Activated CD4-positive, alpha-beta T cell treated with anti-CD3 and anti-CD28 coated beads for 36 hours (primary cell): ENCODE measurements around the gene CDC37. TPM values are rescaled to one million over a fixed set of nuclear protein-coding genes. Genes with fewer than 3 reads are reported as not detected.

ENCODE experiments used
- ATAC-seq: fragments of 200-7000 bp; cut with Tn5 transposase; one replicate; pipeline ENCODE4 v1.10.0; 2021; ENCODE audit warnings: mild to moderate bottlenecking, moderate library complexity
- CTCF ChIA-PET: fragments of 350-600 bp; sonication (Branson Sonifier 250); formaldehyde crosslinking; loops from one replicate; lab custom pipeline; 2021; ENCODE audit warnings: antibody characterized with exemption; lab: Charles Lee
- POLR2A ChIA-PET: fragments of 350-600 bp; sonication (Branson Sonifier 250); formaldehyde crosslinking; loops from one replicate; lab custom pipeline; 2021; ENCODE audit warnings: antibody characterized with exemption, inconsistent platforms; lab: Charles Lee
- DNase-seq: peaks from one replicate; pipeline ENCODE4 v3.0.0-alpha.2; 2020
- H3K27ac Mint-ChIP-seq: one replicate; pipeline ENCODE4 v1.8.0; 2021; ENCODE audit warnings: mixed read lengths
- H3K27me3 Mint-ChIP-seq: one replicate; pipeline ENCODE4 v1.8.0; 2021; ENCODE audit warnings: mixed read lengths
- H3K36me3 Mint-ChIP-seq: one replicate; pipeline ENCODE4 v1.8.0; 2021; ENCODE audit warnings: low read depth, mixed read lengths
- H3K4me1 Mint-ChIP-seq: one replicate; pipeline ENCODE4 v1.8.0; 2021; ENCODE audit warnings: mixed read lengths
- H3K4me3 Mint-ChIP-seq: one replicate; pipeline ENCODE4 v1.8.0; 2021; ENCODE audit warnings: mild to moderate bottlenecking, moderate library complexity, mixed read lengths
- H3K9me3 Mint-ChIP-seq: one replicate; pipeline ENCODE4 v1.8.0; 2021; ENCODE audit warnings: low read depth, mixed read lengths
- intact Hi-C, 2 experiments: fragments of 100-400 bp; cut with DNase I in 1 of 2; cut with micrococcal nuclease in 1 of 2; formaldehyde crosslinking; loops; one replicate each; pipeline versions ENCODE4 v1.14.2 to v1.15.1; 2022 to 2024; cut with DNase I, micrococcal nuclease
- total RNA-seq, 2 experiments: library from RNA; stranded (reverse); gene quantifications; one replicate each; pipeline ENCODE4 v1.2.3, GENCODE V29; 2021

Gene CDC37
- total RNA-seq, 2 experiments from 2014 or later, result 178 to 190 TPM

- CTCF ChIA-PET, result interaction anchor here (0.6 to 4.0 kb wide), 6 partner anchors 10 to 160 kb away, joined by 3 to 42 read pairs (median 4); partner anchors contain the start of gene CDC37
- no peaks in the 10 kb centered on the region for H3K9me3 Mint-ChIP-seq
- DNase-seq (no peak), ATAC-seq (no peak)
- H3K4me3 Mint-ChIP-seq, result peak overlapping the region; percentile 53
- H3K27me3 Mint-ChIP-seq, result peaks cover 42% of the 10 kb centered on the region
- POLR2A ChIA-PET, result no interaction called here
- H3K27ac Mint-ChIP-seq, result peak overlapping the region; percentile 20
- no peaks in the 10 kb centered on the region for H3K36me3 Mint-ChIP-seq
- H3K4me1 Mint-ChIP-seq, result peaks cover 46% of the 10 kb centered on the region
- intact Hi-C loops, result no loop called here
Observed at GRCh38 chr19:10430505-10431253, 27.3 kb upstream of the CDC37 start.

- no peak overlapping the region for H3K4me3 Mint-ChIP-seq
- CTCF ChIA-PET, result interaction anchor here (1.0 to 6.3 kb wide), 9 partner anchors 12 to 169 kb away, joined by 3 to 43 read pairs (median 6); partner anchors contain the start of gene CDC37
- H3K9me3 Mint-ChIP-seq, result no peaks in the 10 kb centered on the region
- no peak for ATAC-seq
- no peak for DNase-seq
- no peaks in the 10 kb centered on the region for H3K36me3 Mint-ChIP-seq
- POLR2A ChIA-PET, result interaction anchor here (1.2 kb wide), 1 partner anchor 49 kb away, joined by 7 read pairs; no protein-coding TSS in a partner anchor
- H3K27ac Mint-ChIP-seq, result no peak overlapping the region
- H3K27me3 Mint-ChIP-seq, result peaks cover 40% of the 10 kb centered on the region
- intact Hi-C loops, result no loop called here
- H3K4me1 Mint-ChIP-seq, result peaks cover 62% of the 10 kb centered on the region
Observed at GRCh38 chr19:10428996-10429381, 25.6 kb upstream of the CDC37 start.

- Mint-ChIP-seq H3K27ac (peak overlapping the region; percentile 1), H3K36me3 (no peaks in the 10 kb centered on the region), H3K4me1 (peaks cover 66% of the 10 kb centered on the region), H3K27me3 (peaks cover 51% of the 10 kb centered on the region), H3K4me3 (no peak overlapping the region), H3K9me3 (no peaks in the 10 kb centered on the region)
- CTCF ChIA-PET, result interaction anchor here (0.6 to 6.3 kb wide), 8 partner anchors 9 to 317 kb away, joined by 3 to 43 read pairs (median 6); partner anchors contain the start of gene CDC37
- POLR2A ChIA-PET, result no interaction called here
- ATAC-seq (no peak), DNase-seq (no peak)
- intact Hi-C loops, result no loop called here
Observed at GRCh38 chr19:10427169-10427568, 23.8 kb upstream of the CDC37 start.

GRCh38 chr19:10424011-10424637 is 20.8 kb upstream of the CDC37 start:
- Mint-ChIP-seq H3K4me1 (peaks cover 72% of the 10 kb centered on the region), H3K4me3 (peak overlapping the region; percentile 47), H3K27me3 (peaks cover 53% of the 10 kb centered on the region), H3K9me3 (no peaks in the 10 kb centered on the region), H3K36me3 (no peaks in the 10 kb centered on the region), H3K27ac (no peak overlapping the region)
- peak; percentile 85 for DNase-seq
- CTCF ChIA-PET, result interaction anchor here (0.7 to 6.3 kb wide), 11 partner anchors 11 to 164 kb away, joined by 3 to 43 read pairs (median 4); partner anchors contain the start of gene CDC37
- peak; percentile 31 for ATAC-seq
- intact Hi-C loops, result loop anchor here (1.0 to 2.0 kb wide), 2 partner anchors 15 to 20 kb away; no protein-coding TSS in a partner anchor
- POLR2A ChIA-PET, result interaction anchor here (0.6 kb wide), 1 partner anchor 143 kb away, joined by 4 read pairs; no protein-coding TSS in a partner anchor

- no peak for DNase-seq
- Mint-ChIP-seq H3K27ac (no peak overlapping the region), H3K9me3 (no peaks in the 10 kb centered on the region), H3K27me3 (peaks cover 52% of the 10 kb centered on the region), H3K4me1 (peaks cover 69% of the 10 kb centered on the region), H3K4me3 (no peak overlapping the region), H3K36me3 (no peaks in the 10 kb centered on the region)
- ChIA-PET CTCF (interaction anchor here (1.1 to 6.3 kb wide), 5 partner anchors 10 to 18 kb away, joined by 3 to 43 read pairs (median 9); partner anchors contain the start of gene CDC37), POLR2A (no interaction called here)
- no peak for ATAC-seq
- intact Hi-C loops, result no loop called here
Observed at GRCh38 chr19:10422846-10423245, 19.5 kb upstream of the CDC37 start.

GRCh38 chr19:10422046-10422461 is 18.7 kb upstream of the CDC37 start:
- no peak for DNase-seq
- POLR2A ChIA-PET, result interaction anchor here (0.6 to 1.2 kb wide), 2 partner anchors 19 to 29 kb away, joined by 3 read pairs; partner anchors contain the start of gene CDC37

GRCh38 chr19:10421240-10422045 is 18.1 kb upstream of the CDC37 start:
- Mint-ChIP-seq H3K27me3 (peaks cover 57% of the 10 kb centered on the region), H3K4me3 (peak overlapping the region; percentile 8), H3K9me3 (no peaks in the 10 kb centered on the region), H3K36me3 (no peaks in the 10 kb centered on the region), H3K4me1 (peaks cover 65% of the 10 kb centered on the region), H3K27ac (peak overlapping the region; percentile 2)
- intact Hi-C loops, result no loop called here
- DNase-seq (peak; percentile 59), ATAC-seq (no peak)
- ChIA-PET POLR2A (interaction anchor here (0.6 to 1.2 kb wide), 2 partner anchors 18 to 29 kb away, joined by 3 read pairs; partner anchors contain the start of gene CDC37), CTCF (interaction anchor here (0.6 to 2.3 kb wide), 9 partner anchors 9 to 141 kb away, joined by 3 to 9 read pairs (median 5); no protein-coding TSS in a partner anchor)

More at GRCh38 chr19:10422046-10422461, 18.7 kb upstream of the CDC37 start:
- H3K4me1 Mint-ChIP-seq, result peaks cover 63% of the 10 kb centered on the region
- intact Hi-C loops, result no loop called here
- peak overlapping the region; percentile 2 for H3K27ac Mint-ChIP-seq
- H3K27me3 Mint-ChIP-seq, result peaks cover 52% of the 10 kb centered on the region
- no peak for ATAC-seq
- CTCF ChIA-PET, result interaction anchor here (0.6 to 4.4 kb wide), 8 partner anchors 9 to 140 kb away, joined by 3 to 38 read pairs (median 6); no protein-coding TSS in a partner anchor
- H3K4me3 Mint-ChIP-seq, result peak overlapping the region; percentile 8
- H3K36me3 Mint-ChIP-seq, result no peaks in the 10 kb centered on the region
- H3K9me3 Mint-ChIP-seq, result no peaks in the 10 kb centered on the region

GRCh38 chr19:10420444-10421239 is 17.3 kb upstream of the CDC37 start, which contains the start of gene PDE4A:
Gene PDE4A, plus strand, starts transcription at chr19:10420538. Its CDS starts 227 bp downstream, at chr19:10420765.
- no peaks in the 10 kb centered on the region for H3K36me3 Mint-ChIP-seq
- POLR2A ChIA-PET, result no interaction called here
- intact Hi-C loops, result no loop called here
- peaks cover 68% of the 10 kb centered on the region for H3K4me1 Mint-ChIP-seq
- peak within 1 kb of the TSS; percentile 38 for H3K27ac Mint-ChIP-seq
- DNase-seq (peak; percentile 83), ATAC-seq (no peak)
- H3K9me3 Mint-ChIP-seq, result no peaks in the 10 kb centered on the region
- CTCF ChIA-PET, result interaction anchor here (0.7 to 2.3 kb wide), 7 partner anchors 8 to 129 kb away, joined by 3 to 9 read pairs (median 5); no protein-coding TSS in a partner anchor
- H3K4me3 Mint-ChIP-seq, result peak within 1 kb of the TSS; percentile 64
- peaks cover 53% of the 10 kb centered on the region for H3K27me3 Mint-ChIP-seq

GRCh38 chr19:10419646-10420443 is 16.5 kb upstream of the CDC37 start:
- POLR2A ChIA-PET, result no interaction called here
- intact Hi-C loops, result loop anchor here in 1 of 2 experiments (5.0 kb wide), 1 partner anchor 147 kb away; the partner anchor contains the start of genes CDKN2D and KRI1

More at GRCh38 chr19:10419646-10420443, 16.5 kb upstream of the CDC37 start:
- H3K9me3 Mint-ChIP-seq, result no peaks in the 10 kb centered on the region
- CTCF ChIA-PET, result interaction anchor here (2.3 to 8.1 kb wide), 2 partner anchors 8 to 15 kb away, joined by 6 to 135 read pairs; partner anchors contain the start of gene CDC37
- DNase-seq, result peak; percentile 73
- peaks cover 53% of the 10 kb centered on the region for H3K27me3 Mint-ChIP-seq
- ATAC-seq, result peak; percentile 14
- H3K27ac Mint-ChIP-seq, result peak overlapping the region; percentile 38
- H3K36me3 Mint-ChIP-seq, result no peaks in the 10 kb centered on the region
- peak overlapping the region; percentile 64 for H3K4me3 Mint-ChIP-seq
- H3K4me1 Mint-ChIP-seq, result peaks cover 61% of the 10 kb centered on the region
